Activated CD4-positive, alpha-beta memory T cell treated with anti-CD3 and anti-CD28 coated beads, Interleukin-2, amount 10 ng/mL, durations not matched to agents 7 days and 5 days (primary cell): ENCODE measurements around the gene FFAR4. TPM values are rescaled to one million over a fixed set of nuclear protein-coding genes. Genes with fewer than 3 reads are reported as not detected.
A peak's percentile ranks its signal among the peaks of the same experiment; 100 is the strongest.

Source experiments
- CTCF ChIA-PET: fragments of 350-600 bp; sonication (Branson Sonifier 250); formaldehyde crosslinking; loops from one replicate; lab custom pipeline; 2021; ENCODE audit warnings: antibody characterized with exemption, inconsistent platforms; lab: Charles Lee
- POLR2A ChIA-PET: fragments of 350-600 bp; sonication (Branson Sonifier 250); formaldehyde crosslinking; loops from one replicate; lab custom pipeline; 2021; ENCODE audit warnings: antibody characterized with exemption; lab: Charles Lee
- DNase-seq: peaks from one replicate; pipeline ENCODE4 v3.0.0-alpha.2; 2020
- H3K27ac Mint-ChIP-seq: one replicate; pipeline ENCODE4 v1.8.0; 2021; ENCODE audit warnings: mild to moderate bottlenecking, mixed read lengths
- H3K27me3 Mint-ChIP-seq: one replicate; pipeline ENCODE4 v1.8.0; 2021; ENCODE audit warnings: mixed read lengths
- H3K36me3 Mint-ChIP-seq: one replicate; pipeline ENCODE4 v1.8.0; 2021; ENCODE audit warnings: low read depth, mixed read lengths
- H3K4me1 Mint-ChIP-seq: one replicate; pipeline ENCODE4 v1.8.0; 2021; ENCODE audit warnings: mixed read lengths
- H3K4me3 Mint-ChIP-seq: one replicate; pipeline ENCODE4 v1.8.0; 2021; ENCODE audit warnings: mild to moderate bottlenecking, mixed read lengths
- H3K9me3 Mint-ChIP-seq: one replicate; pipeline ENCODE4 v1.8.0; 2021; ENCODE audit warnings: mixed read lengths
- total RNA-seq, 2 experiments: library from RNA; stranded (reverse); gene quantifications; one replicate each; pipeline ENCODE4 v1.2.3, GENCODE V29; 2021

Gene FFAR4
- total RNA-seq, 2 experiments from 2014 or later = not detected

DNA sequence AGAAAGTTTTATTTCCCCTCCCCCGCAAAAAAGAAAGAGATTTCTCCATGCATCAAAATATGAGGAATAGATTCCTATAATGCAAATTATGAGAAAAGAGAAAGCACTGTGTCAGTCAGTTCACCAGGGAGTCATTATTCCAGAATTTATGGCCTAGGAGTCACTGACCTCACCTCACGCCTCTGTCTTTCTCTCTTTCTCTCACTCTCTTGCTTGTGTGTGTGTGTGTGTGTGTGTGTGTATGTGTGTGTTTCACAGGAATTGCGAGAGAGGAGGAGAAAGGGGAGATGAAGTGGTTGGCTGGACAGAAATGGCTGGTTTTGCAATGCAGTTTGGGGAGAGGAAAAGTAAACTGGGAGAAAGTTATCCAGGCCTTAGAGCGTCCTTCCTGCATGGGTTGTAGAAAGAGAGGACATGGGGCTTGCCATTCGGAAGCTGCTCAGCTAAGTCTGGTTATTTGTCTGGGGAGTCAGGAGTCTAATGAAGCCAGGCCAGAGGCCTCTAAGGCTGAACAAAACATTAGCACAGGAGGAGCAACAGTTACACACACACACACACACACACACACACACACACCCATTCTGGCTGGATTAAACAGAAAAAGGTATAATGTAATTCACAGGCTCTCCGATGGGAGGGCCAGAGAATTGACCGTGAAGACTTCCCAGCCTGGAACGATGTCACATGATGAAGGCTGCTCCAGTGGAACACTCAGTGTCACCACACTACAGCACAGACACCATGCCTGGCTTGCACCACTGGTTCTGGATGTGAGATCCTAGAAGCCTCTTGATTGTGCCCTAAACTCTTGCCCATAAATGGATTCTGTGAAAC is 12.8 kb upstream of the FFAR4 start:
- H3K4me3 Mint-ChIP-seq = no peak overlapping the region
- ChIA-PET CTCF (interaction anchor here (1.2 to 1.7 kb wide), 6 partner anchors 46 to 305 kb away, joined by 3 to 16 read pairs (median 6); partner anchors contain the start of gene FRA10AC1), POLR2A (no interaction called here)
- H3K27ac Mint-ChIP-seq = no peak overlapping the region
- H3K9me3 Mint-ChIP-seq = no peaks in the 10 kb centered on the region
- peaks cover 3% of the 10 kb centered on the region for H3K27me3 Mint-ChIP-seq
- H3K4me1 Mint-ChIP-seq = peaks cover 3% of the 10 kb centered on the region
- no peak for DNase-seq
- no peaks in the 10 kb centered on the region for H3K36me3 Mint-ChIP-seq

DNA sequence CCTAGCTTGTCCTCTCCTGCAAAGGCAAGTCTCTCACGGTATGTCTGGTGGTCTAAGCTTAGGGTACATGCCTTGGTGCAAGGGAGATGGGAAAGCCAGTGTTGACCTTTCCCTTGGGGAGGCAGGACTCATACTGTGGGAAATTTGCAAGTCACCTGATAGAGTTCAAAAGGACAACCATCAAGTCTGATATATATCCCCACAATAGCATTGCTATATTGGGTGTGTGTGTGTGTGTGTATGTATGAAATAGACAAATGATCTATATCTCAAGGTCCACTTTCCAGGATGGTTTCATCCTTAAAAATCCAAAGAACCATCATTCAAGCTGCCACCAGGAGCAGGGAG is 12.2 kb upstream of the FFAR4 start:
- ChIA-PET POLR2A (no interaction called here), CTCF (interaction anchor here (0.9 to 1.7 kb wide), 11 partner anchors 8 to 367 kb away, joined by 3 to 16 read pairs (median 4); partner anchors contain the start of gene FRA10AC1)
- Mint-ChIP-seq H3K4me1 (peaks cover 3% of the 10 kb centered on the region), H3K27me3 (peaks cover 3% of the 10 kb centered on the region), H3K27ac (no peak overlapping the region), H3K36me3 (no peaks in the 10 kb centered on the region), H3K4me3 (no peak overlapping the region), H3K9me3 (no peaks in the 10 kb centered on the region)
- DNase-seq = no peak

DNA sequence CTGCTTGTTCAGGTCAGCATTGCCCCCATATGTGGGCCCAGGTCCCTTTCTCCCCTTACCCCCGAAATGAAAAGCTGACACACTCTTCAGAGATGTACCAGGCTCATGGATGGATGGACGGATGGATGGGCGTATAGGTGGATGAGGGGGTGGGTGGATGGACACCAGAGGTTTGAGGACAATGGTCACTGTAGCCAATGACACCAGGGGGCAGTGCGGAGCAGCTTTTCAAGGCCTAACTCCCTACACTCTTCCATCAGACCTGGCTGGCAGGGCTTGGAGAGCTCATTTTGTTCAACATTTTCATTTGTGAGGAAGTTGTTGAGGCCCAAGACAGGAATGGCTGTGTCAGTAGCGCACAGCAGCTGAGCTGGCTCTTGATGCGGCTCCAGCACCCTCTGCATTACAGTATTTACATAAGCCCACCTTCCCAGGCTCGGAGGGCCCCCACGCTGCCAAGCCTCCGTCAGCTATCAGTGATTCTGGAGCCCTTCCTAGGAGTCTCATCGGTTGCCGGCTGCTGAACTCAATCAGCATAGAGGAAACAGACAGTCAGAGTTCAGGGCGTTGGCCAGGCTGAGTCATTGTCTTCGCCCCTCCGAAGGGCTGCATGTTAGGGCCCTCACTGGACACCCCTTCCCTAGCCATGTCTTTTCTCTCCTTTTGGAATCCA is 11.6 kb upstream of the FFAR4 start:
- Mint-ChIP-seq H3K4me3 (no peak overlapping the region), H3K4me1 (peaks cover 3% of the 10 kb centered on the region), H3K9me3 (no peaks in the 10 kb centered on the region), H3K27me3 (peaks cover 6% of the 10 kb centered on the region), H3K27ac (no peak overlapping the region), H3K36me3 (no peaks in the 10 kb centered on the region)
- CTCF ChIA-PET = interaction anchor here (0.5 to 1.7 kb wide), 16 partner anchors 9 to 889 kb away, joined by 3 to 16 read pairs (median 4); partner anchors contain the start of genes FFAR4 and FRA10AC1
- peak; percentile 51 for DNase-seq
- POLR2A ChIA-PET = no interaction called here

DNA sequence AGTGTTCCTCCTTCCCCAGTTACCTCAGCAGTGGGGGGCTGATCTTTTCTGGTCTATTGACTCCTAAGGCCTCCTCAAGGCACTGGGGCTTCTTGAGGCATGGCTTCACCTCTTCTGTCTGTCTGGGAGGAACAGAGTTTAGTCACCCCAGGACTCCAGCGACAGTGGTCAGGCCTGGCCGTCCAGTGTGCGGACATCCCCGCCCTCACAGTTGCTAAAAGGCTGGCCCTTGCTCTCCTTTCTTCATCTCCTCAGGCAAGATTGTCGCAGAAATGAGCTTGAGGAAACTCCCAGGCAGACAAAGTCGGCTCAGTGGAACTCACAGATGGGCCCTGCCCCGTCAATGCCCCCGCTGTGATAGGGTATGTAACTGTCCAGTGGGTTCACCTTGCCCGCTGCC is 7.0 kb upstream of the FFAR4 start:
- no peaks in the 10 kb centered on the region for H3K36me3 Mint-ChIP-seq
- no peak overlapping the region for H3K27ac Mint-ChIP-seq
- CTCF ChIA-PET = no interaction called here
- H3K27me3 Mint-ChIP-seq = peaks cover 10% of the 10 kb centered on the region
- DNase-seq = no peak
- POLR2A ChIA-PET = no interaction called here
- no peak overlapping the region for H3K4me3 Mint-ChIP-seq
- H3K9me3 Mint-ChIP-seq = no peaks in the 10 kb centered on the region
- peaks cover 3% of the 10 kb centered on the region for H3K4me1 Mint-ChIP-seq

DNA sequence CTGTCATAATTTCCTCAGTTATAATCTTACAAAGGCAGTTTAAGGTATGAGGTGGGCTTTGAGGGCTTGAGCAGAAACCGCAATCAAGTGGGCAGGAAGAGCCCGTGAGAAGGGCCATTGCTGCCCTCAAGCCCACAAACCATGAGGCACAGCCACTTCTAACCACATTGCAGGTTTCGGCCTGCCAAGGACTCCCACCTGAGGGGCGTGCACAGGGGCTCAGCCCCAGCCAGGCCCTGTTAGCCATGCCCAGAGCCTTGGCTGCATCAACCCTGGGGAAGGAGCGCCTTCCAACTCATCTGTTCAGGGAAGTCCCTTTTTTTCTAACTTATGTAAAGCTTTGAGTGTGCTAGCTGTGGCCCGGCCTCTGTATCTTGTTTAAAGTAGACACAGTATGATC is 5.9 kb upstream of the FFAR4 start:
- Mint-ChIP-seq H3K4me3 (no peak overlapping the region), H3K9me3 (no peaks in the 10 kb centered on the region), H3K27me3 (peaks cover 18% of the 10 kb centered on the region), H3K27ac (no peak overlapping the region), H3K36me3 (no peaks in the 10 kb centered on the region), H3K4me1 (peaks cover 3% of the 10 kb centered on the region)
- POLR2A ChIA-PET = no interaction called here
- DNase-seq = no peak
- CTCF ChIA-PET = no interaction called here

DNA sequence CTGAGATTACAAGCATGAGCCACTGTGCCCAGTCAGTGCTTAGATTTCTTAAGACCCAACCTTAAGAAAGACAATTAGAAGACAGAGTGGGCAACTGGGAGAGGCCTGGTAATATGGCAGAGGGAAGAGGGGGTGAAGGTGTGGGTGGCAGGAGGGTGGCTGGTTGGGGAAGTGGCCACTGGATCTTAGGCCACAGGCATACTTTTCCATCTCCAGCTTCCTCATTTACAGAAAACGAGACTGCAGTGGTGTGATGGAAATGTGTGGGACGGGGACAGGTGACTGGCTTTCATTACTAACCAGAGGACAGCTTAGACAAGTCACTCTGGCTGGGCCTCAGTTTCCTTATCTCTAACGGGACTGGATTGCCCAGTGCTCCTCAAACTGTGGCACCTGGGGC is 1.0 kb upstream of the FFAR4 start:
- H3K4me1 Mint-ChIP-seq = peaks cover 1% of the 10 kb centered on the region
- H3K4me3 Mint-ChIP-seq = no peak overlapping the region
- CTCF ChIA-PET = interaction anchor here (0.6 to 1.3 kb wide), 2 partner anchors 10 to 437 kb away, joined by 3 read pairs; no protein-coding TSS in a partner anchor
- peaks cover 54% of the 10 kb centered on the region for H3K27me3 Mint-ChIP-seq
- DNase-seq = no peak
- H3K36me3 Mint-ChIP-seq = no peaks in the 10 kb centered on the region
- POLR2A ChIA-PET = no interaction called here
- H3K27ac Mint-ChIP-seq = no peak overlapping the region
- H3K9me3 Mint-ChIP-seq = no peaks in the 10 kb centered on the region

DNA sequence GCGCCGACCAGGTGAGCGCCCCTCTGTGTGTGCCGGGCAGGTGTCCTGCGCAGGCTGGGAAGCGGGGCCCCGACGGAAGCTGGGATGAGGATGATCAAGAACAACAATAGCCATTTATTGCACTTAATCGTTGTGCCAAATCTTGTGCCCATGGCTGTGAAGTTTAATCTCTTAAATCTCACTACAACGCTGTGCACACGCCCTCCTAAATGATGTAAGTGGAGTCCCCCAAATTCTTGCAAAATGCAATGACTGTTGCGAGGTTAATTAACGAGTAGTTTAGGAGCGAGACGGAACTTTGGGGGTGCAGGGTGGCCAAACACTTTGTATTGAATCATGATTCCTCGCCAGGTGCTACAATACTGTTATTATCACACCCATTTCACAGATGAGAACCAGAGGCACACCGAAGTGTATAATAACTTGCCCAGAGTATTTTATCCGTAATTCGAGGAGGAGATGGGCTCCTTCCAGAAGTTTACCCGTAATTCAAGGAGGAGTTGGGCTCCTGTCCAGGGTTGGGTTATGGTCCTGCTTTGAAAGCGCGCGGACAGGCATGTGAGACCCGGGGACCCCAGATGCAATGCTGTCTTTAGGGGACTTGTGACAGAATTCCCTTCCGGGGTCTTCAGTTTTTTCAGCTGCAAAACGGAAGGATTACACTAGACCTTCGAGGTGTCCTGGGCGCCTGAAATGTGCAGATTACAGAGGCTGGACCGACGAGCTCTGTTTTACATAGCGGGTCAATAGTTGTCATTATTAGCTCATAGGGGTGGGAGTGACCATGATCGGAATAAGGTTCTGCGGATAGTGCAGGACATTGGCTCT is 1.0 kb downstream of the FFAR4 start:
- no peak for DNase-seq
- Mint-ChIP-seq H3K4me1 (peaks cover 1% of the 10 kb centered on the region), H3K36me3 (no peaks in the 10 kb centered on the region), H3K27ac (no peak overlapping the region), H3K9me3 (no peaks in the 10 kb centered on the region), H3K4me3 (no peak overlapping the region), H3K27me3 (peaks cover 73% of the 10 kb centered on the region)
- ChIA-PET CTCF (no interaction called here), POLR2A (no interaction called here)

DNA sequence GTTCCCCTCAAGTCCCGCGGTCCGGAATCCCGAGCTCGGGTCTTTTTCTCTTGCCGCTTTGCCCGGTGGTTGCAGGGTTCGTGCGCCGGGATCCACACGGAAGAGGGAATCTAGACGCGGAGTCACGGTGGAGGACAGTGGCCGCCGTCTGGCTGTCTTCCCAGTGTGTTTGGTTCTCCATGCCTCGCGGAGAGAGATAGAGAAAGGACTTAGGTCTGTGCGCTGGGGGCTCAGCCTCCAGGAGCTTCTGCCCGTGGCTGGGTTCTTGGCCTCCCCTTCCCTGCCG is 1.6 kb downstream of the FFAR4 start:
- no peak overlapping the region for H3K27ac Mint-ChIP-seq
- no peaks in the 10 kb centered on the region for H3K36me3 Mint-ChIP-seq
- H3K4me3 Mint-ChIP-seq = no peak overlapping the region
- H3K4me1 Mint-ChIP-seq = peaks cover 2% of the 10 kb centered on the region
- ChIA-PET CTCF (no interaction called here), POLR2A (no interaction called here)
- DNase-seq = no peak
- H3K9me3 Mint-ChIP-seq = no peaks in the 10 kb centered on the region
- H3K27me3 Mint-ChIP-seq = peaks cover 75% of the 10 kb centered on the region

DNA sequence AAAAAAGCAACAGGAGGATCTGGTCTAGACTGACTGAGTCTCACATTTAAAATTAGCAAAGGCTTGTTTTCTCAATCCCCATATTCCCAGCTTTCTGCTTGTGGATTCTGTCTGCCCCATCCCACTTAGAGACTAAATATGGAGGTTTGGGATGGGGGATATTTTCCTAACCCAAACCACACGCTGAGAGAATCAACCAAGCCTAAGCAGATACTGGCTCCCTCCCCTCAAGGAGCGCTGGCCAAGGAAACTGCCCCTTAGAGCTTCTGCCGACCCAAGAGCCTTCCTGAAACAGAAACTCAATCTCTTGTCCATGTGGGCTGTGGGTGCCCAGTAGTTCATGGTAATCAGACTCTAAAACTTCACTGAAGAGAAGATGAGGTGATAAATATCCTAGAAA is 3.9 kb downstream of the FFAR4 start:
- POLR2A ChIA-PET = no interaction called here
- Mint-ChIP-seq H3K36me3 (no peaks in the 10 kb centered on the region), H3K4me1 (peaks cover 10% of the 10 kb centered on the region), H3K27me3 (peaks cover 79% of the 10 kb centered on the region), H3K4me3 (no peak overlapping the region), H3K27ac (no peak overlapping the region), H3K9me3 (no peaks in the 10 kb centered on the region)
- DNase-seq = no peak
- CTCF ChIA-PET = no interaction called here

DNA sequence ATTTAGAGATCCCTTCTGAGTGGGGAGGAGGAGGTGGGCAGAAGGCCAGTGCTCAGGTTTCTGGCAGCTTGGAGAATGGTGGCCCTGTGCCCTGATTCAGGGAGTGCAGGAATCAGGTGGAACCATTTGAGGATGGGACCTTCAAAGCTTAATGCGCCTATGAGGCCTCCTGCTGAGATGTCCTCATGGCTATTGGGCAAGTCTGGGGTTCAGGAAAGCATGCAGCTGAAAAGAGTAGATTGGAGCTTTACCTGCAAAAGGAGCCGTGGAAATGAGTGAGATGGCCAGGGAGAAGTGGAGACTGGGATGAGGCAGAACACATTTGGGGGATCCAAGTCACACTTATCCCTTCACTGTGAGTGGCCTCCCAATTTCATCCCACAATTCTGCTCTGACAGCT is 6.1 kb downstream of the FFAR4 start:
- Mint-ChIP-seq H3K27ac (no peak overlapping the region), H3K36me3 (no peaks in the 10 kb centered on the region), H3K9me3 (no peaks in the 10 kb centered on the region), H3K4me1 (peaks cover 8% of the 10 kb centered on the region), H3K27me3 (peaks cover 65% of the 10 kb centered on the region), H3K4me3 (no peak overlapping the region)
- CTCF ChIA-PET = no interaction called here
- DNase-seq = no peak
- POLR2A ChIA-PET = no interaction called here

DNA sequence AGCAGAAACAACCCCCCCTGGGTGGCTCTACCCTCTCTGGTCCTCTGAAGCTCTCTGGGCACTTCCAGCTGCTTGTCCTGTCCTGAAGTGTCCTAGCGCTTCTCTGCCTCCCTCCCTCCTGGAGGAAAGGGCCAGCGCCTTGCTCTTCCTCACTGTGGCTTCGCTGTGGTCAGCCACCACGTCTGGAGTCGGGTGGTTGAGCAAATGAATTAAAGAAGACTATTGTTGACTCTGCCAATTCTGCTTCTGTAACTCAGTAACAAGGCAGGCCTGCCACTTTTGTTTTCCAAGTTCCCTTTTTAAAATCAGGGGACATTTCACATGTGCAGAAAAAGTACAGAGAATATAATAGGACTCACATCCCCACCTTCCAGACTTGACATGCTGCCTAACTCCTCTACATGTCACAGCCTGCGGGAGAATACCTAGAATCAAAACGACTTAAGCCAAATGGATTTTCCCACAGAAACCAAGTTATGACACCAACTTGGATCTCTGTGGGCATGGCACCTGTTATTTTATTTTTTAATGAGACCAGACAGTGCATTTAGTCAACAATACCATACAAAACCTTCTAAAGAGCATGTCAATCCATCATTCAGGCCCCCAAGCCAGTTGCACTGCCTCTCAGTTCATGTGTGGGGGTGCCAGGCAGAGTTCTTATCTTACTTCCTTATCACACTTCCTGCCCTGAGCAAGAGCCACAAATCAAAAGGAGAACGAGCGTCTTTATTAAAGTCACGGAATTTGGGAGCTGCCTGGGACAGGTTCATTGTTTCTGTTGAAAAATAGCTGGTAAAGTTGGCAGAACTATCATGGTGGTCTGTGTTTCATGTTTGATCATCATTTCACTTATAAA is 6.8 kb downstream of the FFAR4 start:
- ChIA-PET CTCF (no interaction called here), POLR2A (no interaction called here)
- H3K4me1 Mint-ChIP-seq = peaks cover 8% of the 10 kb centered on the region
- H3K4me3 Mint-ChIP-seq = no peak overlapping the region
- H3K36me3 Mint-ChIP-seq = no peaks in the 10 kb centered on the region
- H3K9me3 Mint-ChIP-seq = no peaks in the 10 kb centered on the region
- no peak for DNase-seq
- H3K27me3 Mint-ChIP-seq = peaks cover 58% of the 10 kb centered on the region
- no peak overlapping the region for H3K27ac Mint-ChIP-seq

DNA sequence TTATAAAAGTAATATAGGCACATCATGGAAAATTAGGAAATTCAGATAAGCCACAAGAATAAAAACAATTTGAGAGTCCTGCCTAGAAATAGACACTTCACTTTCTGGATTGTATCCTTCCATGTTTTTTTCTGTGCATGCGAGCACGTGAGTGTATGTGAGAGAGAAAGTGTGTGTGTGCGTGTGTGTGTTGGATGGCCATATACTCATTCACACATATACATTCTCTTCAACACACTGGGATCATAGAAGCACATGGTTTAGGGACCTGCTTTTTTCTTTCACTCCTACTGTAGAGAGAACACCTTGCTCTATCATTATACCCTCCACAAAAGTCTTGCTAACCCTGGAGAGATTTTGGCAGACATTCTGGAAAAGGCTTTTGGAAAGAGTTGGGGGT is 7.5 kb downstream of the FFAR4 start:
- POLR2A ChIA-PET = no interaction called here
- Mint-ChIP-seq H3K4me1 (peaks cover 8% of the 10 kb centered on the region), H3K9me3 (no peaks in the 10 kb centered on the region), H3K27me3 (peaks cover 54% of the 10 kb centered on the region), H3K4me3 (no peak overlapping the region), H3K36me3 (no peaks in the 10 kb centered on the region), H3K27ac (no peak overlapping the region)
- no peak for DNase-seq
- CTCF ChIA-PET = no interaction called here
